ENCODE results near the gene MAD1L1.
A peak's percentile ranks its signal among the peaks of the same experiment; 100 is the strongest.
"Not testable (repeated sequence)": the region's sequence is repeated elsewhere in the genome, so short reads cannot be mapped to it uniquely, and the experiment has no call there.

The MAD1L1 gene

GRCh38 chr7:2072042-2072441 lies 160.7 kb downstream of the MAD1L1 start:
- DNase-seq = no peak

- DNase-seq = no peak
Observed at GRCh38 chr7:2071133-2071832, 161.5 kb downstream of the MAD1L1 start.

- no peak for DNase-seq
Observed at GRCh38 chr7:2070151-2070763, 162.5 kb downstream of the MAD1L1 start.

GRCh38 chr7:2069472-2069860 lies 163.3 kb downstream of the MAD1L1 start:
- DNase-seq = peak in 15 of 56 donors; percentile 7 to 32 (median 13)

GRCh38 chr7:2068693-2069471 lies 163.9 kb downstream of the MAD1L1 start:
- no peak for DNase-seq

GRCh38 chr7:2066251-2066919 lies 166.4 kb downstream of the MAD1L1 start:
- no peak for DNase-seq

GRCh38 chr7:2065528-2065927 lies 167.2 kb downstream of the MAD1L1 start:
- DNase-seq = no peak

- peak in 14 of 56 donors; percentile 2 to 45 (median 17) for DNase-seq
Observed at GRCh38 chr7:2063563-2064260, 169.0 kb downstream of the MAD1L1 start.

- no peak for DNase-seq
Observed at GRCh38 chr7:2062648-2063047, 170.1 kb downstream of the MAD1L1 start.

GRCh38 chr7:2060701-2061100 lies 172.0 kb downstream of the MAD1L1 start:
- no peak for DNase-seq

- DNase-seq = no peak
Observed at GRCh38 chr7:2059964-2060700, 172.6 kb downstream of the MAD1L1 start.

- not testable (repeated sequence) for DNase-seq
Observed at GRCh38 chr7:2058246-2058645, 174.5 kb downstream of the MAD1L1 start.

- DNase-seq = no peak
Observed at GRCh38 chr7:2055956-2056355, 176.8 kb downstream of the MAD1L1 start.

- no peak for DNase-seq
Observed at GRCh38 chr7:2054927-2055326, 177.8 kb downstream of the MAD1L1 start.

GRCh38 chr7:2053395-2053794 lies 179.3 kb downstream of the MAD1L1 start:
- DNase-seq = no peak

GRCh38 chr7:2052657-2053048 lies 180.1 kb downstream of the MAD1L1 start:
- DNase-seq = no peak

GRCh38 chr7:2051707-2052656 lies 180.8 kb downstream of the MAD1L1 start:
- no peak for DNase-seq

- DNase-seq = no peak
Observed at GRCh38 chr7:2050511-2050866, 182.3 kb downstream of the MAD1L1 start.

GRCh38 chr7:2049782-2050510 lies 182.8 kb downstream of the MAD1L1 start:
- no peak for DNase-seq
